Activated T-helper 9 cell treated with anti-CD3 and anti-CD28 coated beads, Interleukin-2, amount 50 U/mL, for 16 hours (primary cell): ENCODE results near the gene HOXA4.

ENCODE experiments used
- DNase-seq: peaks from one replicate; pipeline ENCODE4 v3.0.0-alpha.2; 2020; ENCODE audit warnings: low read depth

HOXA4 gene

DNA sequence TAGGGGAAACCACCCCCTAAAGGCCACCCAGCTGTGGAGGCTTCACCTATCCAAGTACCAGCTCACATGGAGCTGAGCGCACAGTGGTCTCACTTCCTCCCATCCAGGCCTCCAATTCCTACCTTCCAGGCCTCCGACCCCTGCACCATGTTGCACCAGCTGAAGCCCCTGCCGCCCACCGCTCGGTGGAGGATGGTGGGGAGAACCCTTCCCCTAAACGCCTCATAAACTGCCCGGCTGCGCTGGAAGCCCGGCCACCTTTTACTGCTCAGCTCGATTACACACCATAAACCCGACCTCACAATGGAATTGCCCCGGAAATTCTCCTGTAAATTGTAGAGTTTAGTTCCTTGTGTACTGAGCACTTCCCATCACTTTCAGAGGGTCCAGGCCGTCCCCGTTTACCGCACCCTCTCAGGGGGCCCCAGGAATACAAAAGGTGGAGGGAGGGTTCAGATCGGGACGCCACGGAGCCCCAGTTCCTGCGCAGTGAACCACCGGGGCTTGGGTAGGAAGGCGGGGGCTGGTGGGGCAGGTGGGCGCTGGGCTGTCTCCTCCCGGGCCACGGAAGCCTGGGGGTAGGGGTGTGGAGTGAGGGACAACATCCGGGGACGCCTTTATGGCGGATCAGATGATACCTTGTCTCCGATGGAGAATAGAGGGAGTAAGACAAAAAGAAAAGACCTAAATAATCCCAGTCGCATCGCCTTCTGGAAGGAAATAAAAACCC, 27.3 kb upstream of the HOXA4 start:
- DNase-seq = no peak

DNA sequence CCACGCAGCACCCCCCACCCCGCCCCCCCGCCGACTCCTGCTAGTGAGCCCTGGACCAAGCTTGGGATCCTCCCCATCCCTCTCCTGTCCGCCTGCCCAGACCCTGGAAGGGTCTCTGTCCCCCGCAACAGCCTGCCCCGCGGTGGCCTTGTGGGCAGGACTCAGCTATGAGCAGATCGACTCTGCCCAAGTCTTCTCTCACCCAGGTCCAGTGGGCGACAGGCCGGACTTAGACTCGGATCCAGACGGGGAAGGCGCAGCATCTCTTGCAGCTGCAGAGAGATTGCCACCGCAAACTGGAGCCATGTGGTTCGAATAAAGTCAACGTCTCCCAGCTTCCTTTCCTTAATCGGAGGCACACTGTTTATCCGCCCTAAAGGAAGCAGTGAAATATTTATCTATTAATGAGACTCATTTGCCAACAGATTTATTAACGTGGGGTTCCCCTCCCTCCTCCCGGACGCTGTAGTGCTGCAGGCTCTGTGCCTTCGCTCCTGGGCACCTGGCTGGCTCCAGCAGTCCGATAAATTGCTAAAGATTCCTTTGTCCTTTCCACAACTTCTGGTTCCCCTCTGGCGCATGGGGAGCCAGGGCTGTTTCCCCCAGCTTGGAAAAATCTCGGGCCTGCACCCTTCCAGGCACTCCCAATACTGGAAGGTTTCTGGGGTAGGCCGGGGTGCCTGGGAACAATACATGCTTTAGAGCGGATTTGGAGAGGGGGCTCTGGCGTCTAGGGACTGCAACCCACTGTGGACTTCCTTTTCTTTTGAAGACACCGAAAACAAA, 26.6 kb upstream of the HOXA4 start:
- no peak for DNase-seq

DNA sequence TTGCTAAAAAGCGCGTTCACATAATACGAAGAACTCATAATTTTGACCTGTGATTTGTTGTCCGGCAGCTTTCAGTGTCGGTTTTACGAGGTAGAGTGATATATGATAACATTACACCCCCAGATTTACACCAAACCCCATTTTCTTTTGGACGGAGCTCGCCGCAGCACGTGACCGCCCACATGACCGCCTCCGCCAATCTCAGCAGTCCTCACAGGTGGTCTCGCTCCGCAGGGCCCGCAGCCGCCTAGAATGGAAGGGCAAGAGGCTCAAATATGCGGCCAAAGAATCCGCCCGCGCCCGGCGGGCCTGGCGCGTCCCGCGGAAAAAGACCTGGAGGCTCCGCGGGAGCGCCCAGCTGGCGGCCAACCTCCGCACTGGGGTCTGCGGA, 25.9 kb upstream of the HOXA4 start, which contains the start of gene HOXA7:
Gene HOXA7, minus strand, starts transcription at position 168 of the 391 bp plus-strand sequence. Its CDS starts 130 bp downstream, at position 38.
- no peak for DNase-seq

DNA sequence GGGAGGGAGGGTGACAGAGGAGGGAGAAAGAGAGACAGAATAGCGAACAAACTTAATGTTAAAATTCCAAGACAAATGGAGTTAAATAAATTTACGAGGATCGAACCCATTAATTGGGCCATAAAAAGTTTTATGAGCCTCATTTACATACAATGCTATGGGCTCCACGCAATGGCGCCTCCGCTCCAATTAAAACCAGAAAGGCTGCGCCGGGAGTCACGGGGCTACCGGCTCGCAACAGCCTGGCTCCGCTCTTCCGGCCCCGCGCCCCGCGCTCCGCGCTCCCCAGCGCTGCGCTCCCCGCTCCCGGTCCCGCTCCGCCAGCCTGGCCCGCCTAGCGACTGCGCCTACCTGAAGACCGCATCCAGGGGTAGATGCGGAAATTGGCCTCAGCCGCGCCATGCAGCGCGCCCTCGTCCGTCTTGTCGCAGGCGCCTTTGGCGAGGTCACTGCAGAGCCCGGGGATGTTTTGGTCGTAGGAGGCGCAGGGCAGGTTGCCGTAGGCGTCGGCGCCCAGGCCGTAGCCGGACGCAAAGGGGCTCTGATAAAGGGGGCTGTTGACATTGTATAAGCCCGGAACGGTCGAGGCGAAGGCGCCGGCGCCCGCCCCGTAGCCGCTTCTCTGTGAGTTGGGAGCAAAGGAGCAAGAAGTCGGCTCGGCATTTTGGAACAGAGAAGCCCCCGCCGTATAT, 25.4 kb upstream of the HOXA4 start:
- DNase-seq = no peak

DNA sequence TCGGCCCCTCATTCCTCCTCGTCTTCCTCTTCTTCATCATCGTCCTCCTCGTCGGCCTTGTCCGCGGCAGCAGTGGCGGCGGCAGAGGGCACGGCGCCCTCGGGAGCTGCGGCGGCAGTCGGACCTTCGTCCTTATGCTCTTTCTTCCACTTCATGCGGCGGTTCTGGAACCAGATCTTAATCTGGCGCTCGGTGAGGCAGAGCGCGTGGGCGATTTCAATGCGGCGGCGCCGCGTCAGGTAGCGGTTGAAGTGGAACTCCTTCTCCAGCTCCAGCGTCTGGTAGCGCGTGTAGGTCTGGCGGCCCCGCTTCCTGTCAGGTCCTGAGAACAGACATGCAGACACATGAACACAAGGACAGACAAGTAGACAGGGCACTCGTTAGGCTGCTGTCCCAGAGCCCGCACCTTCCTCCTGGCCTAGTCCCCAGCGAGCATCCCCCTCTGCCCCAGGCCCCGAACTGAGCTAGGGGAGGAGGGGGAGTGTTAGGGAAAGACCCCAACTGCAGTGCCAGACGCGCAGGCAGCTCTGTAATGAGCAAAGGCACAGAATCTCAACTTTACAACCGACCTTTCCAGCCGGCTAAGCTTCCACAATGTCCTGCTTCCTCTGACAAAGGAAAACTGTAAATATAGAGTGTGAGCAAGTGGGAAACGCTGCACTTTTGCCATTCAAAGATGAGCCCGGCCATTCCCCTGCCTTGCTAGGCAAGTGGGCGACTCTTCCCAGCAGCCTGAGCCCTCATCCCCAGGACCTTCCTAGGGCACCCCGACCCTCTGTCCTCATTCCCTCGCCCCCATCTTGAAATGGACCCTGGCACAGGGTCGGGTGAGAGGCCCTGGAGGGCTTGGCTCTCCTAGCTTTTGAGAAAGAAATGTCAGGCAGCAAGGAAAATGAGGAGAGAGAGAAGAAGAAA, 24.6 kb upstream of the HOXA4 start:
- DNase-seq = no peak

DNA sequence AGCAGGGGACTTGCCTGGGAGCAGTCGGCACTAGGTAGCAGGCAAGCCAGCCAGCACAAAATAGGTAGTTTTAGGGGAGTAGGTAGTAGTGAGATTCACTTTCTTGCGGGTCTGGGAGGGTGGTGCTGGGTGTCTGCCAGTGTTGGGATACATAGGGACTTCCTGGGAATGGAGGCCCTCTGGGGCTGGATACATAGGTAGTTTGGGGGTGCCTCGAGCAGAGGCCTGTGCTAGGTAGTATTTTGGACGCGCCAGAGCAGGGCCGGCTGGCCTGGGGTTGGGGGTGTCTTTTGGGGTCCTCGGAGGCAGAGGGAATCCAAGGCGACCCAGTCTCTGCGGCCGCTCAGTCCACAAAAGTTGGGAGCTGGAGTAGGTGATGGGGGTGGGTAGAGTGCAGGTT, 23.8 kb upstream of the HOXA4 start:
- no peak for DNase-seq

DNA sequence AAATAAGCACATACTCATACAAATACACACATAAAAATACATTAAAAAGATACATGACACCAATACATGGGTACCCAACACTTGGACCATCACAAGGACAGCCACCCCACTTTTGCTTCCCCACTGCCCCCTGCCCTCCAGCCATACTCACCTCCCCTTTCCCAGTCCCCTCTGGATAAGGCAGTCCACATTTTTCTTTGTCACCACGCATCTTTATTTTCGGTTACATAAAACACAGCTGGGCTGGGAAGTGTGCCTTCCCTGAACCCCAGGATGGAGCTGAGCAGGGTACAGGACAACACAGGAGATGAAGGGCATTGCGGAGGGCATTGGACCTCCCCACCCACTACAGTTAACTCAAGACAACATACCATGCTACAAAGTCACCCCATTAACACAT, 23.0 kb upstream of the HOXA4 start:
- no peak for DNase-seq

DNA sequence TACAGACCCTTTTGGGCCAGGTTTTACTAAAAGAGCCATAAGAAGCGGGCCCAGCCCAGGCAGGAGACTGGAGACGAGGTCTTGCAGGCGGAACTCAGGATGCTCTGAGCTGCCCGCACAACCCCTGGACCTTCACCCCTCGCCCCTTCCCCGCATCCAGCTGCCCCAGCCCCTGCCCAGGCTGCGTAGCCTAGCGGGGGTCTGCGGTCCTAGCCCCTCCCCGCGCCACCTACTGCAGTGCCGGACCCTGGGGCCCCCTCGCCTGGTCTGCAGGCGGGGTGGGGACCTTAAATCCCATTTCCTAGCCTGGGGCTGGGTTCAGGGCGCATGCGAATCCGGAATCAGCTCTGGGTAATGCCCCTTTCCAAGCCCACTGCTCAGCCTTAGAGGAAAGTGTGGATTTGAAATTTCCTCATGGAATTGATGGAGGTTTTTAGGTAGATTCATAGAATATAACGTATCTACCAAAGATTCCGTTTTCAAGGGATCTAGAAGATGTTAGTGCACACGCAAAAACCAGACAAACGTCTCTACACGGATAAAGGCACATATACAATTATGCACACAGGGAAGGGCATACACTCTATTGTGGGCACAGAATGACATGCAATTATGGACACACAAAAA, 22.4 kb upstream of the HOXA4 start:
- no peak for DNase-seq

DNA sequence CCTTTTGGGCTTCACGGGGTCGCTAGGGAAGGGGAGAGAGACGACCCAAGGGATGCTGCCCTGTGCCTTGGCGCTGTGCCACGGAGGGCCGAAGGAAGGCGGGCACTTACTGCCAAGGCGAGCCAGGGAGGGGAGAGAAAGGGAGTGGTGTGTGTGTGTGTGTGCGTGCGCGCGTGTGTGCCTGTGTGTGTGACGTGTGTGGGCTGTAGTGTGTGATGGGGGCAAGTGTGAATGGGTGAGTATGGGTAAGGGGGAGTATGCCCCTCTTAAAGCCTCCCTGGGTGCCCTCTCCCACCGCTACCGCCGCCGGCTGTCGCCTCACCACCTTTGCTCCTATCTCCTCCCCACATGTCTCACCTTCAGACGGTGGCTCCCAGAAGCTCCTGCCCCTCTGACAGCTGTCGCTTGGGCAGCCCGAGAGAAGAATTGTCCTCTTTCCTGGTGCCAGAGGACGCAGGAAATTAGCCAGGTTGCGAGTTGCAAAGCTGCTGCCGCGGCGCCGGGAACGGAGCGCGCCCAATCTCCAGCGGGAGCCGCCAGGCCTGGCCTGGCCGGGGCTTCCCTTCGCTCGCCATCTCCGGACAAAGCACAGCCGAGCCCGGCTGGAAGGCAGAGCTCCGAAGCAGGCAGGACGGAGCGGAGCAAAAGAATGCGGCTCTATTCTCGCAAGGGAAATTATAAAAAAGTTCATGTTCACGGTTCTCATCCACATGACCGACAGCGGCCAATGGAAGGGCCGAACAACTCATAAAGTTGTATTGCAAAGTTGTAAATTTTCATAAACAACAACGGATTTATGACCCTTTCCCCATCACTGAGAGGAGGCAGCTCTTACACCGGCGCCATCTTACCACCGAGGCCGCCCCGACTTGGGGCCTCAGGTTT, 21.6 kb upstream of the HOXA4 start, which contains the start of gene HOXA3:
Gene HOXA3, minus strand, starts transcription at position 653 of the 885 bp plus-strand sequence. CDS start 41,943 bp downstream, outside the sequence.
- no peak for DNase-seq

DNA sequence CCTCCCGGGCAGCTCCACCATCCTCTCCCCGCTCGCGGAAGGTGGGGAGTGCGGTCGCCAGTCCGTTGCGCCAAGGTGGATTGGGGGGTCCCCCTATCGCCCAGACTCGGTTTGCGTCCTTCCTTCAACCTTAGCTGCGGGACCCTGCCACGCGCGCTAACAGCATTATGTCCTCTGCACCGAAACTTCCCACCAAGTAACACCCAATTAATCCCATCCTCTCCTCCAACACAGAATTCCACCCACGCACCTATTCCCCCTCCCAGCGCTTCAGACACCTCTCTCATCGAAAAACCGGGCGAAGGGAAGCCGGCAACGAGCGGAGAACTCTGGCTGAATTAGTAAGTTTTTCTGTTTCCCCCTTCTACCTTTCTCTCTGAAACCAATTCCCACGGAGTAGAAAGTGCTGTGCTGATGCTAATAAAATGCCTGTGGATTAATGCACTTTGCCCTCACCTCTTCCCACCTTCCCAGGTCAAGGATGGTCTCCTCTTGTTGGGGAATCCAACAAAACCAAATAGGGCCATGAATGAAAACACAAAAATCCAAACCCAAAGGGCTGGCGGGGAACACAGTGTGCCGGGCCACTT, 20.9 kb upstream of the HOXA4 start:
- no peak for DNase-seq

DNA sequence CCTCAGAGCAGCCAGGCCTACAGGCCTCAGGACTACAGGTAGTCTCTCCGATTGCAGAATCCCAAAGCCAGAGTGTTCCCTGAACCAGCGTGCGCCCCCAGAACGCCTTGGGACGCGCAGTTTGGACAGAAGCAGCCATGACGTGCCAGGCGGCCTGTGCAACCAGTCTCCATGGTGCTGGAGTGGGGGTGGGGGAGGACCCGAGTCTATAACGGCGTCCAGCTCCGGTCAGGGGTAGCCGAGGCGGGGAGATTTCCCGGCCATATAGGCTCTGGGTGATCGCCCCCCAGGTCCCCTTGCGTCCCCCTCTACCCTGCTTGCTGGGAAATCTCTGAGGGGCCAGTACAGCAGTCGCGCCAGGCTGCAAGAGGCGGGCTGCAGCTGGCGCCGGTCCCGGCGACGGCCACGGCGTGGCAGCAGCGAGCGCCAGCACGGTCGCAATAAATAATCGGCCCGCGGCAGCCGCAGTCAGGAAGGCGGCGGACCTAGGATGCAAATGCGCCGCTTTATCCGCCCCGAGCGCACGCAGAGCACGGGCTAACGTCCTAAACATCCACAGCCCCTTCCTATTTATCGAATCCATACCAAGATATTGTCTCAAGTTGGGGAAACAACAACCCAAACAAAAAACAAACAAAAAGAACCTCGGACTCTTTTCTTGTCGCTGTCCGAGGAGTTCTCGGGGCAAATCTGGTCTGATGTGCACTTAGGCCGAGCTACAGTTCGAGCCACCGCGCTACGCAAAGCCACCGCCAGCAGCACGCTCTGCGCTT, 20.2 kb upstream of the HOXA4 start:
- DNase-seq = peak; percentile 43

DNA sequence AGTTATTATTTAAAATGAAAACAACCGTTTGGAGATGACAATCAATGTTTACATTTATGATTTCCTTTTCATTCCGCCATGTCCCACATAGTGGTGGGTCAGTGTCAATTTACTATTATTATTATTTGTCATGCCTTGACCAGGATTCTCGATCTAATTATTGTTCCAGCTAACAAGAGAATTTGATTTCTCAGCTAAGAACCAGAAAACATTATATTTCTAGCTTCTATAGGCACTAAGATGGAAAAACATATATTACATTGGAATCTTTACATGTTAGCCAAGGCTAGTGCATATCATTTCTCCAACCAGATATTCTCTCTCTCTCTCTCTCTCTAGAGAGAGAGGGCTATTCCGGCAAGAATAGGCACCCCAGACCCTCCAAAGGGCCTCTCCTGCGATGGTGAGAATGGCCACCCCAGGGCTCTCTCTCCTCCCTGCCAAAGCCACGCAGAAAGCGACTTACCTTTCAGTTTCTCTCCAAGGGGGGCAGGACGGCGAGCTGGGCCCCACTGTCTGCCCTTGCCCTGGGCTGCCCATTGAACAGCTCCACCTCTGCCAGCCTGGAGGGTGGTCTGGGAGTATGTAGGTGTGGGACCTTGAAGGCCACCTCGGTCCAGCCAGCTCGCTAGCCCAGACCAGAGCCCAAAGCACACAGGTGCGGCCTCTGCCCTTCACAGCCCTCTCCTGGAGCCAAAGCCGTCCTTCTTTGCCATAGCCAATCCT, 19.4 kb upstream of the HOXA4 start:
- DNase-seq = no peak

DNA sequence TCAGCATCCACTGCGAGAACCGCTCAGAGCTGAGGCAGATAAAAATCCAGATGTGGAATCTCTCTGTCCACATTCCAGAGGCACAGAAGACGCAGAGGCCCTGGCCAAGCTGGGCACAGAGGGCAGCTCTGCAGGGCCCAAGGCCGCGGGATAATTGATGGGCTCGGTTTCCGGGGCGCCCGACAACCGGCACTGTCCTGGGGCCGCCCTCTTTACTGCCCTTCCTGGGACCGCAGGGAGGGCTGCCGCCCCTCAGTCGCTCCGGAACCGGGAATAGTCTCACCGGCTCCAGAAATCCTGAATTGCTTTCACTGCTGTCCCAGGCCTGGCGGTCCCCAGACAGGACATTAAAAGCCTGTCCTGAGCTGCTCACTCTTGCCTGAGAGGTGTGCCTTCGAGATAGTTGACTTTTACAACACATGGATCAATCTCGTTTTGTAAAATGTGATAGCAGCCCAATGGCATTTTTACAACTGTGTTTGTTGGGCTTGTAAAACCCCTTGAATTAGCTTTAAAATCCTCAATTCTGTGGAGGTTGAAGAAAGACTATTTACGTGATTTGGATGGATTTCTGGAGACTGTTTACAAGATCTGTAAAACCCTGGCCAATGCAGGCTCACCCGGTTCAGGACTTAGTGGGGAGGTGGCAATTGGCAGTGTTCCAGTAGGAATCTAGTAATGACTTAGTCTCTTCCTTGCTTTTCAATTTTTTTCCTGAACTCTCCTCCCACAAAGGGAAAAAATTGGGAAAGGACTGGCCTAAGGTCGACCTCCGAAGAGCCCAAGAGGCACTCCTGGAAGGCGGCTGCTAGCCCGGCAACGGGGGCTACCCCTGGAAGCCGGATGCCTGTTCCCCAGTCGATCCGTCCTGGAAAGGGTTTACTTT, 18.4 kb upstream of the HOXA4 start:
- DNase-seq = no peak

DNA sequence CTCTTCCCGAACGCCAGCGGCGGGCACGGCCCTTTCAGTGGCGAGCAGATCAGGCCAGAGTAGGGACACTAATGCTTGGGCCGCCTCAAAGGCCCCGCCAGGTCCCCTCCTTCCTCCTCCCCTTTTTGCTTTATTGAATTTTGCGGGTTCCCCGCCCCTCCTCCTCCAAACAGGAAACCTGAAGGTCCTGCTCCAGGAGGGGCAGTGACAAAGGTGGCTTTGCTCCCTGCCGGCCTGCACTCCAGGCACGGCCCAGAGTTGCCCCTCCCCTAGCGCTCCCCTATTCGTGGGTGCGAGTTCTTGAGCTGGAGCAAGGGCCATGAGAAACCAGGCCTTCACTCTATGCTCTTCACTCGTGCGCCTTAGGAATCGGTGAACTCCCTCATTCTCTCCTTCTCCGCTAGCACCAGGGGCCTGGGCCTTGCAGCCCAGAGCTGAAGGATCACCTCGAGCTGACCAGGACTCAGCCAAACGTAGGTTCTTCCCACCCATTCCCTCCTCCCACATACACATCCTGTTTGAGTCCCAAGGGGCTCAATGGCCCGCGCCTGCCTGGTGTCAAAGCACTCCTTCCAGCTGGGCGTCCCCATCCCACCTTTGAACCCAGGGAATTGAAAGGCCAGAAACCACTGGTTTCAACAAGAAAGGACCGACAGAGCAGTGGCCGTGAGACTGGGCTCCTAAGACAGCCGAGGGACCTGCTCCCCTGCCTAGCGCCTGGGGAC, 17.6 kb upstream of the HOXA4 start:
- DNase-seq = no peak

DNA sequence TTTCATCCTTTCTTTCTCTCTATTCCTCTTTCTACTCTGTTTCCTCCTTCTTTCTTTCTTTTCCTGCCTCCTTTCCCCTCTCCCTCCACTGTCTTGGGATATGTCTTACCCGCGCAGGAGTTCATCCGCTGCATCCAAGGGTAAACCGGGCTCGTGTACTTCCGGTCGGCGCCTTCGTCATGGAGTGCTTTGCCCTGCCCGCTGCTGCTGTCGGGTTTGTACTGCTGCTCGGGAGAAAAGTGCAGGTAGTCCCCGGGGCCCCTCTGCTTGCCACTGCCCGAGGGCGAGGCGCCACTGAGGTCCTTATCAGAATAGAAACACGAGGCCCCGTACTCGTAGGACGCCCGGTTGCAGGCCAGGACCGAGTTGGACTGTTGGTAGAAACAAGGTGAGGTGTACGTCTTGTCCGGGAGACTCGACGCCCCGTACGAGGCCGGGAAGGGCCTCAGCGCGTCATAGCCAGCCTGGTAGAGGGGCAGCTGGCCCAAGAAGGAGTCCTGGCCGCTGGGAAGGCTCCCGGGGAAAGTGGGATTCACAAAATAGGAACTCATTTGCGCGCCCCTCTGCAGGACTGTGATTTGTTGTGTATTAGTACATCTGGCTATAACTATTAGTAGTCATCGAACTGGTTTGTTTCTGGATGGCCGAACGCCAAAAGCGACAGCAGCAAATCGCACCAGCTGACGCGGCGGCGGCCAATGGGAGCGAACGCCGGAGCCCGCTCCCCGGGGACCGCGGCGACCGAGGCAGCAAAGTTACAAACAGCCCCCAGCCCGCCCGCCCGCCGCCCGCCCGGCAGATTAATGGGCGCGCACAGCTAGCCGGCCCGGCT, 16.9 kb upstream of the HOXA4 start, which contains the start of gene HOXA6:
Gene HOXA6, minus strand, starts transcription at position 576 of the 832 bp plus-strand sequence. Its CDS starts 25 bp downstream, at position 551.
- DNase-seq = no peak
